GM10847 (cell line): ENCODE measurements around the gene LRRC49.

Experiments used
- POLR2A ChIP-seq: IDR thresholded peaks from 2 replicates; pipeline ENCODE4 v1.6.1; 2011; ENCODE audit not compliant: insufficient read length; ENCODE audit errors: extremely low read depth

The LRRC49 gene

GRCh38 chr15:70954733-70955132 is 62.1 kb downstream of the LRRC49 start:
- no peak for TF ChIP-seq POLR2A

- TF ChIP-seq POLR2A = no peak
These were observed 62.5 kb downstream of the LRRC49 start for GRCh38 chr15:70955151-70955550.

GRCh38 chr15:70956201-70956995 is 63.8 kb downstream of the LRRC49 start:
- TF ChIP-seq POLR2A = no peak

GRCh38 chr15:70962084-70962483 is 69.5 kb downstream of the LRRC49 start:
- no peak for TF ChIP-seq POLR2A

- TF ChIP-seq POLR2A = no peak
These were observed 70.6 kb downstream of the LRRC49 start for GRCh38 chr15:70963199-70963598.

- TF ChIP-seq POLR2A = no peak
These were observed 71.4 kb downstream of the LRRC49 start for GRCh38 chr15:70964058-70964457.

GRCh38 chr15:70964686-70965085 is 72.1 kb downstream of the LRRC49 start:
- no peak for TF ChIP-seq POLR2A

- TF ChIP-seq POLR2A = no peak
These were observed 75.0 kb downstream of the LRRC49 start for GRCh38 chr15:70967646-70968045.

GRCh38 chr15:70974004-70974832 is 81.6 kb downstream of the LRRC49 start:
- no peak for TF ChIP-seq POLR2A

GRCh38 chr15:70976851-70977250 is 84.2 kb downstream of the LRRC49 start:
- no peak for TF ChIP-seq POLR2A

GRCh38 chr15:70995383-70995970 is 102.9 kb downstream of the LRRC49 start:
- TF ChIP-seq POLR2A = no peak

- TF ChIP-seq POLR2A = no peak
These were observed 105.7 kb downstream of the LRRC49 start for GRCh38 chr15:70998319-70998718.

GRCh38 chr15:71002316-71002715 is 109.7 kb downstream of the LRRC49 start:
- TF ChIP-seq POLR2A = no peak

- no peak for TF ChIP-seq POLR2A
These were observed 110.7 kb downstream of the LRRC49 start for GRCh38 chr15:71003319-71003718.

GRCh38 chr15:71005895-71006294 is 113.3 kb downstream of the LRRC49 start:
- no peak for TF ChIP-seq POLR2A

GRCh38 chr15:71008250-71008870 is 115.7 kb downstream of the LRRC49 start:
- no peak for TF ChIP-seq POLR2A

- TF ChIP-seq POLR2A = no peak
These were observed 117.8 kb downstream of the LRRC49 start for GRCh38 chr15:71010472-71010871.
